Right ventricle myocardium superior (tissue), 1 donor: ENCODE results near the gene GNAS-AS1. TPM values are rescaled to one million over a fixed set of nuclear protein-coding genes. Genes with fewer than 3 reads are reported as not detected.
"Not testable (repeated sequence)": the region's sequence is repeated elsewhere in the genome, so short reads cannot be mapped to it uniquely, and the experiment has no call there.

Experiments
- ATAC-seq: fragments of 200-7000 bp; cut with Tn5 transposase; one replicate; pipeline ENCODE4 v1.9.1; 2020; ENCODE audit warnings: mild to moderate bottlenecking; ENCODE audit not compliant: poor library complexity
- DNase-seq: peaks from one replicate; pipeline ENCODE4 v3.0.0-alpha.2; 2020
- intact Hi-C: fragments of 100-400 bp; cut with DNase I; formaldehyde crosslinking; loops from one replicate; pipeline ENCODE4 v1.11.2; 2022
- total RNA-seq: library from RNA; stranded (reverse); fragmentation: NEBNext Ultra II Directional; extraction: Animal tissue kit (Norgen Biotek cat#: 25700); gene quantifications from one replicate; pipeline ENCODE4 v1.2.1, GENCODE V29; 2021
- donor health status: DM: no; HTN: yes; CAD: no; lungs with severe emphysema.

Gene GNAS-AS1
- total RNA-seq, 1 donor from 2014 or later: 0.13 TPM

DNA sequence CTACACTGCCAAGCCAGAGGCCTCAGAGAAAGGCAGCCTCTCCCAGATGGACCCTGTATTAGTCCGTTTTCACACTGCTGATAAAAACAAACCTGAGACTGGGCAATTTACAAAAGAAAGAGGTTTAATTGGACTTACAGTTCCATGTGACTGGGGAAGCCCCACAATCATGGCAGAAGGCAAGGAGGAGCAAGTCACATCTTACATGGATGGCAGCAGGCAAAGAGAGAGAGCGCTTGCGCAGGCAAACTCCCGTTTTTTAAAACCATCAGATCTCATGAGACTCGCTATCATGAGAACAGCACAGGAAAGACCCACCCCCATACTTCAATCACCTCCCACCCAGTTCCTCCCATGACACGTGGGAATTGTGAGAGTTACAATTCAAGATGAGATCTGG, 30.2 kb downstream of the GNAS-AS1 start:
- DNase-seq, ATAC-seq, intact Hi-C loops: not testable (repeated sequence)

DNA sequence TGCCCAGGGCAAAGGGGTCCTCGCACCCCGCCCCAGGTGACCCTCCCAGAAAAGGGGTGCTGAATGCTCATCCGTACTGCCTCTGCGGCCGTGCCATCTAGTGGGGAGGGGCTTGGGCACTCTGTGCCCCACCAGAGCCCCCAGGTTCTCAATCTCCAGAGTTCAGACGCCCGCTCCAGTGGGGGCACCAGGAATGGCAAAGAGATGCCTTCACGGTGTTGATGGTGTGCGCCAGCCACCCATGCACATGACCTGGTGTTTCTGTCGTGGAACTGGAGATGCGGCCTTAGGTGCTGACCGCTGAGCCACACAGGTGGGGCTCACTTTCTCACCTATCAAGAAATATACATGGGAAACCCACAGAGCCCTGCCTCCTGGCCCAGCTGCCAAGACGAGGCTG, 30.8 kb downstream of the GNAS-AS1 start:
- DNase-seq: no peak
- intact Hi-C loops: no loop called here
- no peak for ATAC-seq

DNA sequence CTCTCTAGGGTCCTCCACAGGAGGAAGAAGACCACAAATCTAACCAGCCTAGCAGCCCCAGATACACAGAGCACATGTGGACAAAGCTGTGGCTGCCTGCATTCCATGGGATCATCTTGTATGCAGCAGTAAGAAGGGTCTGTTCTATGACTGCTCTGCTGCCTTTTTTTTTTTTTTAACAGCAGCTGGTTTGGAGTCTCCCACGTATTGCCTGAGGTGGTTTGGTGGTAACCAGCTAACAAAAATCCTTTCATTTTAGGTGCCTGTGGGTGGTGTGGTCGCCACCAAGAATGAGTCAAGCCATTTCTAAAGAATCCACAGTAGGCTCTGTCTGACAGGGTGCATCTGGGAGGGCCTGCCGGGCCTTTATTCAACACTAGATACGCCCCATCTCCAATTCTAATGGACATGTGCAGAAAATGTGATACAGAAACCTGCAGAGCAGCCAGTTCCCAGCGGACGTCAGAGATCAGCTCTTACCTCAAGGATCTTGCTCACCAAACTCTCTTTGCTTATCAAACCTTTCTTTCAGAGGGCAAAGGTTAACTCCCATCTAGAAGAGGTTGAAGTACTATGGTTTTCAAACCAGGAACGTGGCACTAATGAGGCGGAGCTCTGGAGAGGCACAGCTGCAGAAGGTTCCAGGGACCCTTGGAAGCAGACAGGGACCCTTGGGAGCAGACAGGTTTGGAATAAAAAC, 32.0 kb downstream of the GNAS-AS1 start:
- intact Hi-C loops: no loop called here
- DNase-seq (no peak), ATAC-seq (no peak)

DNA sequence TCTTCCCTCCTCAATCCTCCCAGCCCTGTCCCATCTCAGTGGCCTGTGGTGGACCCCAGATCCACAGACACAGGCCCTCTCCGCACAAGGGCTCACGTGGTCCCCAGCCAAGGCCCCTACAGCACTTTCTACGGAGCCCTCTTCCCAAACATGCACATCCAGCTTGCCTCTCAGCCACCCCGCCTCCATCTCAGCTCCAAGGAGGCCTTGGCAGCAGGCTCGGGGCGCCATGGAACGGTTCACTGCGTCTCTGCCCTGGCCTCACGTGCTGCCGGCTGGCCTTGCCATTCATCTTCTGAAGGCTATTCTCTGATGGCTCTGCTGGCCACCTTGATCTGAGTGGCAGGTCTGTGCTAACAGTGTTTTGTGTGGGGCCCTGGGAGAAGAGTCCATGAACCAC, 33.0 kb downstream of the GNAS-AS1 start:
- intact Hi-C loops: no loop called here
- DNase-seq (no peak), ATAC-seq (no peak)

DNA sequence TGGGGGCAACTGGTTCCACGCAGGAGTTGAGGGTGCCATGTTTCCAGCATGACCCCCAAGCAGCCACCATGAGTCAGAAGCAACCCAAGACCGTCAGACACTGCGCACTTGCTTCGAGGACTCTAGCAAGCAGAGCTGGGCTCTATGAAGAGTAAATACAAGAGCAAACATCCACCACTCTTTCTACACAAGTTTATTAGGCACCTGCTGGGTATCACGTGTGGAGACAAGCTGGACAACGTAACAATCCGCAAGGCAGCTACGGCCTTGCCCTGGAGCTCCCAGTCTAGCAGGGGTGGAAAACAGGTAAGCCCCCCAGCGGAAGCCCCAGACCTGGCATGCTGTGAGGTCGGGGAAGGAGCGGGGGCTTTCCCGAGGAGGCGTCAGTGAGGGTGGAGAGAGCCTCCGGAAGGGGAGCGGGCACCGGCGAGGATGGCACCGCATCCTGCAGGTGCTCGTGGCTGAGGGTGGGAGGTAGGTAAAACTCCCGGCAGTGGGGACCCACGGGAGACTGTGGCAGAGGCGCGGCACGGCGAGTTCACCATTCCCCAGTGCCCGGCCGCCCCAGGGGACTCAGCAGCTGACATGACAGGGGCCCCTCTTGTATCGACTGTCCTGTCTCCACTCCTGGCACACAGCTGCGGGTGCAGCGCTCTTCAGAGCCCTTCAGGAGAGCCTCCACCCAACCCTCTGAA, 33.6 kb downstream of the GNAS-AS1 start:
- intact Hi-C loops: no loop called here
- ATAC-seq: no peak
- no peak for DNase-seq

DNA sequence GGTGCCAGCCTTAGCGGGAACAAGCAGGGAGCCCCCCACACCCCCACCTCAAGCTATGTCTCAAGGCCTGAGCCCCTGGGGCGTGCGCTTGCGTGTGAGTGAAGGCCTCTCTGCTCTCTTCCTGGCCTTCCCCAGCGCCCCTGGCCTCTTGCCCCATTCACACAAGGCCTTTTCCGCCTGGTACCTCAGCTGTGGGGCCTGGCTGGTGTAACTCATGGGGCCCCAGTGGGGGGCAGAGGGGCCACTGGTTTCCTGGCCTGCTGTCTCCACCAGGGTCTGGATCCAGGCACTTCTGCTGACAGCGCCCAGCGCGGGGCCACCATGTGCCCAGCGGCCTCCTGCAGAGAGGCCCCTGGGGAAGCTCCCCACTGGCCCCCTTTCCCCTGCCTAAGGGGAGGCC, 34.7 kb downstream of the GNAS-AS1 start:
- no peak for DNase-seq
- intact Hi-C loops: no loop called here
- ATAC-seq: no peak

DNA sequence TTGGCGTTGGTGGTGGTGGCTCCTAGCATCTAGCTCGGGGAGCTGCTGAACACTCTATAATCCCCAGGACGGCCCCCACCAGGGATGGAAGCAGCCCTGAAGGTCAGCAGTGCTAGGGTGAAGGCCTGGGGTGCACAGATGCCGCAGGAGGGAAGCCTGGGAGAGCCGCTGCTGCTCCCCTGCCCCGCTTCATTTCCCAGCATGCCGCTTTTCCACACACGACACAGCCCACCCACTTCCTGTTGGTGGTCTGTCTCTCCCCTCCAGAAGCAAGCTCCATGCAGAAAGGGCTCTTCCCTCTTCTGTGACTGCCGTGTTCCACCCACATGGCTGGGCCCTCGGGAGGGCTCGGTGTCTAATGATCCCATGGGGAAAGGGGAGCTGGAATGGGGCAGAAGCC, 35.3 kb downstream of the GNAS-AS1 start:
- intact Hi-C loops: no loop called here
- ATAC-seq (no peak), DNase-seq (no peak)

DNA sequence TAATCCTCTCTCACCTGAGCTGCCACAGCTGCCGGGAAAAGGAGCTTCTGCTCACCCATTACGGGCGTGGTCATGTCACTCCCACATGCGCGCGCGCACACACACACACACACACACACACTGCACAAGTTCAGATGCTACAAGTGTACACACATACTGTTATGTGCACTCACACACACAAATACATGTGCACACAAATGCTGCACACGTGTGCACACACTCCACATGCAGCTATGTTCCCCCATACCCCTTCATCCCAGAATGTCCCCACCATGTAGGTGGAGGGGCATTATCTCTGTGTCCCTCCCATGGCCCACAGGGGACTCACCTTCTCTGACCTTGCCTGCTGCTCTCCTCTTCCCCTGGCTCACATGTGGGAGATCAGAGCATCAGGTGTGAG, 37.3 kb downstream of the GNAS-AS1 start:
- no peak for DNase-seq
- intact Hi-C loops: no loop called here
- no peak for ATAC-seq

DNA sequence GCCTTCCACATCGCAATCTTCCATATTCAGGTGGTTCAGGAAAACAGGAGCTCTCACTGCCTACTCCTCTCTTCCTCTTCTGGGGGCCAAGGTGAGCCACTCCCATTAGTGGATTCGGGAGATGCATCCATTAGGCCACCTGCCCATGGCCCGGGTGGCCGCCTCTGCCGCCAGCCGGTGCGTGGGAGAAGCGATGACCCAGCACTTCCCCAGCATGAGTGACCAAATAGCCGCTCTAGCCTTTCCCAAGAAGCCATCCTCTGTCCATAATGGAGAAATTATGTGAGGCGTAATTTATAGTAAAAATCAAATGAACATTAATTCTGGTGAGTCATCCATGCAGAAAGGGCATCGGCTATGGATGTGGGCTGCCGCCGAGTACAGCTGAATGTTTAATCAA, 39.4 kb downstream of the GNAS-AS1 start:
- ATAC-seq (no peak), DNase-seq (no peak)
- intact Hi-C loops: no loop called here

DNA sequence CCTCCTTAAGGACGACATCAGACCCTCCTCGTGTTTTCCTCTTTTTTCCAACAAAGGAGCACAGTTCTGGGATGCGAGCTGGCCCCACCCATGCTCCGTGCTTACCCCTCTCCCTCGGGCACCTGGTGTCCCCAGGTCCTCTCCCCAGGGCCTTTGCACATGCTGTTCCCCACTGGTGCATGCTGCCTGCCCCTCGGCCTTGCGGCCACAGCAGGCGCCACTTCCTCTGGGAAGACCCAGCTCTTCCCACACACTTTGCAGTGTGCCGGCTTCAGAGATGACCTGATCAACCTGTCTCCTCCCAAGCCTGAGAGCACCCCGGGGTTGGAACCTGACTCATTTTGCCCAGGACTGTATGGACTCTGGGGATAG, 39.8 kb downstream of the GNAS-AS1 start:
- intact Hi-C loops: no loop called here
- DNase-seq (no peak), ATAC-seq (no peak)

DNA sequence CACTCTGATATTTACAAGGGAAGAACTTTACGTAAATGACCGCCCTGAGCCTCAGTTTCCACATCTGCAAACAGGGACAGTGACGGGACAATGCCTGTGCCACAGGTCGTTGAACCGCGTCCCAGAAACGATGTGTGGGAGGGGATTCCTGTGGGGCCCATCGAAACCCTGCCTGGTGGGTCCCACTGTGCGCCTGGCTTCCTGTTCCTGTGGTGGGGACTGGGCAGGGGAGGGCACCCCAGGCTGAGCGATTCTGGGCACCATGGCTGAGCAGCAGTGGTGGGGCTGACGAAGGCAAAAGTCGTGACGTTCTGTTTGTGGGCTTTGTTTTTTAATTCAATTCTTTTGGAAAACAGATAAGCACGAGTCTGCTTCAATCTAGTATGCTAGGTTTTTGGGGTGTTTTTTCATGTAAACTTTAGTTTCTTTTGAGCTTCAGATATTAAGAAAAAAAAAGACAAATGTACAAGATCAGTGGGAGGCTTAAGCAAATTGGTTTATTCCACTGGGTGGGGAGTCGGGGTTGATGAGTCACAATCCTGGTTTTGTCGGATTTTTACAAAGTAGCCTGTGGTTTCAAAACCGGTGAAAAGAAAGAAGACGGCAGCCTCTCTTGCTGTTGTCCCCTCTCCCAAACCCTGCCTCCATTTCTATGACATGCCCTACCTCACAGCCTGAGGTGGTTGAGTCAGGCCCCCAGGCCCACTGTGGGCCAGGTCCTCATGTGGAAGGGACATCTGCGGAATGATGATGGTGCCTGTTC, 40.4 kb downstream of the GNAS-AS1 start:
- DNase-seq: no peak
- ATAC-seq: no peak
- intact Hi-C loops: no loop called here

DNA sequence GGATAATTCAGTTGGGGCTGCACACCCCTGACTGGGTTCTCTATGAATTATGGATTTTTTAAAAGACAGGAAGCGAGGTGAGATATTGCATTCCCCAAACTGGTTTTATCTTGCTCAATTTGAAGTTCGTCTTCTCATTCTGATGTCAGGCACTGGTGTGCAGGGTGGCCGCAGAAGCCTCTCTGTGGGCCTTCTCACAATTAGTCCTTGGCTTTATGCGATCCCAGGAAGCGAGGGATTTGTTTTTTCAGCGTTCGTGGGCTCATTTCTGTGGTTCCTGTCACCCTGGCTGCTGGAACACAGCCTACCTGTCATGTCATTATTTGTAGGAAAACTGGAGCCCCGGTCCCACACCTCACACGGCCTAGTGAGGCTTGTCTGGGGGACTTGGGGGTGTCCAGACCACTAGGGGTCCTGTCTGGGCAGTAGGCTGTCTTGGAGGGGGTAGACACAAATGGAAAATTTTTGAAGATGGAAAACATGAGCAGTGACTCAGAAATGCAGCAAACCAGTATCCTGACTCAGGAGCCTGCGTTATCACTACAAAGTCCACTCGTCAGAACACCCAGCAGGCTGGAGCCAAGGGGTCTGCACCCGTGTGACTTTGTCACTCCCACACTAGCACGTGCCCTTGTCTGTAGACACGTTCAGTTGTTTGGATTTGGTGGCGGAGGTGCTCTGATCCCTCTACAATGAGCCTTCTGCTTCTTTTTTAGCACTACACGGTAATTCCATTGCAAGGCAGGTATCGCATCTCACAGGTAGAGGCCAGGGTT, 42.2 kb downstream of the GNAS-AS1 start:
- intact Hi-C loops: no loop called here
- DNase-seq (no peak), ATAC-seq (no peak)

DNA sequence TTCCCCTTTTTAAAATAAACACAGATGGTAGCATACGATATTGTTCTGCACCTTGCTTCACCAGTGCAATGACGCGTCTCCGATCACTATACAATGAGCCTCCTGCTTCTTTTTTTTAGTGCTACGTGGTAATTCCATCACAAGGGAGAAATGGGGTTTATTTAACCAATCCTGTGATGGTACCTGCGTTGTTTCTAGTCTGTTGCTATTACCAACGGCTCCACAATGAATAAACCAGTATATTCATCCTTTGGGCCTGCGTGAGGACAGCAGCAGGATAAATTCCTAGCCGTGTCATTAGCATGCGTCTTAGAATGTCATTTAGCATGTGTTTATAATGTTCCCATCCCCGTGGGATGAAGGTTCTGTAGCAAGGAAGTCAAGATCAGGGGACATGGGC, 42.9 kb downstream of the GNAS-AS1 start:
- ATAC-seq (no peak), DNase-seq (no peak)
- intact Hi-C loops: no loop called here

DNA sequence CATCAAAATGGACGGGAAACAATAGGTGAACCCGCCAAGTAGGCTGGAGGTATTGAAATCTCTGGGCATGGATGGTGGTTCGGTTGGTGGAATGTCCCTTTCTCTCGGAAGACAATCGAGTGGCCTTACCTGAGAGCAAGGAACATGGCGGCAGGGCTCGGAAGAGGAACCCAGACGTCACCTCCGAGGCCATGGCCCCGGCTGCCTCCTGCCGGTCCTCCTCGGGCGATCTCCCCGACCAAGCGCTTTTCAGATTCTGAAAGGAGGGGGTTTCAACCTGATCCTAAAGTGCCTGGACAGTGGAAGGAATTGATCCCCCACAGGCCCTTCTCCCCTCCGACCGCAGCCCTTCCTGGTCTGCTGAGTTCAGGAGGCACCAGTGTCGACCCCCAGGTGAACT, 47.2 kb downstream of the GNAS-AS1 start:
- no peak for ATAC-seq
- no peak for DNase-seq
- intact Hi-C loops: no loop called here

DNA sequence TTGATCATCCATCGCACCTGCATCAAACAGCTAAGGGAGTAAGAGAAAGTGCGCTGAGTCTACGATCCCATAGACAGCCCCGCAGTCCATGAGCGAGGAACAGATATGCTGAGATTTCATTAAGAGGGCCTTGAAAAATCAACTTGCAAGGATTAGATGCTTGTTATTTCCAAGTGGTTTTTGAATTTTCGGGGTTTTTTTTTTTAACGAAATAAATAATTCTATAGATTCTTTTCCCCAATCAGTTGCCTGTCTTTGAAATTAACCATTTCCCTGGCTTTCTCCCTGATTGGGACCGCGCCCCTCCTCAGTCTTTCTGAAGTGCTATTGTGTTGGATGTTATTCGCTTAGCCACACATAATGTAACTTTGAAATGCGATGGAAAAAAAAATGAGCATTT, 48.6 kb downstream of the GNAS-AS1 start:
- ATAC-seq (no peak), DNase-seq (no peak)
- intact Hi-C loops: no loop called here

DNA sequence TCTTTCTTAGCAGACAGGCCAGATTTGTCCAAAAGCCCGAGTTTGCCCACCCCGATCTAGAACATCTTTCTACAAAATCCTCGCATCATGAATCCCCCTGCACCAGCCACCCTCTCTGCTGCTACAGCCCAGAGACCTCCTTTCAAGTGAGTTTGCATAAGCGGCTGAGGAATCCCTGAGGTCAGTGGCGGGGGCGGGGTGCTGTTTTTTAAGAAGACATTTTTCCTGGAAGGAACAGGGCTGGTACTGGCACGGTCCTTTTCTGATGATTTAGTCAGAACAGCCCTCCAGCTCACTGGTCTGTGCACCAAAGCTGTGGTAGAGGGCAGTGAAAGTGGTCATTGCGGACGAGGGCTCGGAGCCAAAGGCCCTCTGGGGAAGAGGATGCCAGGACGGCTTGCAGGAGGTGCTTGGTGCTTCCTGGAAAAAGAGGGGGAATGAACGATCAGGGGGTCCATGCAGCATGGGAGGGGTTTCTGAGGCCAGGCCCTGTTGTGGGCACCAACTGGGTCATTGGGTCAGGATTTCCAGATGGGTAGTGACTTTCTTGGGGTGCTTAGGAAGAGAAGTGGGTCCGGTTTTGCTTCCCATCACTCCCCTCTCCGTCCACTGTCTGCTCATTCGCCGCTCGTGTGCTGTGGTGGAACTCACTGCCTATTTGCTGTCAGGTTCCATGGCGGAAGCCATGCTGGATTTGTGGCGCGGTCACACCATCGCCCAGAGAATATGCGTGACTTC, 50.4 kb downstream of the GNAS-AS1 start:
- DNase-seq (no peak), ATAC-seq (no peak)
- intact Hi-C loops: no loop called here

DNA sequence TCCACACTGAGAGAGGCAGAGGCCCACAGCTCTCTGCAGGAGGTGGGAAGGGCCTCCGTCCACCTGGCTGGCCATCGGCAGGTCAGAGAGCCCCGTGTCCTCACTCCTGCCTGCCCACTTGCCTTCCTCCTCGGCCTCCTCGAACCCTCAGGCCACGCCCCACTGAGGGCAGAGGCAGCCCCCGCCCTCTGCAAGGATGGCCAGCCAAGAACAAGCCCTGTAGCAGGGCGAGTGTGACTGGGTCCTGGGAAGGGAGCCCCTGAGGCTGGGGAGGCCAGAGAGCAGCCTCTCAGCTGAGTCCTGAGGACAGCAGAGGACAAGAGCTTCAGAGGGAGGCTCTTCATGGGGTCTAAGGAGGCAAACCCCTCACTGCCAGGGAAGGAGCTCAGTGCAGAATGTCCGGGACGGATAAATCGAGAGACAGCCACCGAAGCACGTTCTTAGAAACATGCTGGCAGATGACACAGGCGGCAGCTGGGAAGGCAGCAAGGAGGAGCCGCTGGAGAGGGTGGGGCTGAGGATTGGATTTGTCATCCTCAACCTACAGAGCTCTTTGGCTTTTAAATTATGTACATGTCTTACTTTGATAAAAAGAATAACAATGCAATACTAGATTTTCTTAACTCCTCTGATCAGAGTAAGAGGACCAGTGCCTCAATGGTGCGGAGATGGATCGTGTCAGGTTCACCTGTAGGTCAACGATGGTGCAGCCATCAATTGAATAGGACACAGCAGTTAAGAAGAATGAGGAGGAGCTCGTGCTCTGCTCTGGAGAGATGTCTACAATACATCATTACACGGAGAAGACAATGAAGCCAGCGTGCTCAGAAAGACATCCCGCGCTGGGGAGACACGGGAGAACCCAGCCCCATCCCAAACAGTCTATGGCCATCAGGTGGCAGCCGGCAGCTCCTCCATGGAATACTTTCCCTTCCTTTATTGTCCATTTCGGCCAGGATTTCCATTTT, 53.0 kb downstream of the GNAS-AS1 start:
- ATAC-seq: no peak
- DNase-seq: no peak
- intact Hi-C loops: no loop called here

DNA sequence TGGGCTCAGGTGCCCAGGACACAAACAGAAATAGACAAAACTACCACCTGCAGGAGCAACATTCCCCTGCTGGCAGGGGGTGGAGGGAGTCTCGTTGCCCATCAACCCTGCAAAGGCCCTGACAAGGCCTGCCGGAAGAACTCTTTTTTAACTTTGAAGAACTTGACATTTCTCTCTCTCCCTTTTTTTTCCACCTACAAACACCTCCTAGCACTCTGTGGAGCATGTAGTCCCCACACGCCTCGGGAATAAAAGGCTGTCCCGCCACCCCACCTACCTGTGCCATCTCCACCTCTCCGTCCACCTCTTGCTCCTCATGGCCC, 54.8 kb downstream of the GNAS-AS1 start:
- intact Hi-C loops: no loop called here
- ATAC-seq (no peak), DNase-seq (no peak)
